K562 (cell line): ENCODE results near the gene UHRF1. TPM values are rescaled to one million over a fixed set of nuclear protein-coding genes. Genes with fewer than 3 reads are reported as not detected.
A peak's percentile ranks its signal among the peaks of the same experiment; 100 is the strongest.

Experiments used
- ADNP ChIP-seq: fragments of 200-800 bp; sonication (Bioruptor generic); IDR thresholded peaks from 2 replicates; pipeline ENCODE4 v1.6.1; 2016; ENCODE audit warnings: missing genetic modification characterization, missing compliant biosample characterization
- DPF2 ChIP-seq: fragments of 450-650 bp; IDR thresholded peaks from 2 replicates; pipeline ENCODE4 v1.6.1; 2016
- EGR1 ChIP-seq: fragments of 450-650 bp; conservative IDR thresholded peaks from 2 replicates; pipeline ENCODE4 v1.6.1; 2017; ENCODE audit warnings: mild to moderate bottlenecking
- HCFC1 ChIP-seq: IDR thresholded peaks from 2 replicates; pipeline ENCODE4 v1.6.1; 2012; ENCODE audit warnings: low read depth, low read length, improper control_type of control experiment
- L3MBTL2 ChIP-seq: fragments of 450-650 bp; IDR thresholded peaks from 2 replicates; pipeline ENCODE4 v1.6.1; 2016; ENCODE audit warnings: mild to moderate bottlenecking, moderate library complexity
- MBD2 ChIP-seq: sonication (generic); IDR thresholded peaks from 2 replicates; pipeline ENCODE4 v1.6.1; 2016; ENCODE audit warnings: low read depth, borderline replicate concordance
- MLLT1 ChIP-seq, 2 experiments: fragments of 450-650 bp; IDR thresholded peaks; 2 replicates each; pipeline ENCODE4 v1.6.1; 2016
- MYC ChIP-seq, 2 experiments: fragments of 250-450 bp in 1 of 2; sonication (Bioruptor Pico) in 1 of 2; IDR thresholded peaks; 2 replicates each; pipeline versions ENCODE4 v1.5.1 to v1.6.1; 2012 to 2021; ENCODE audit warnings: low read depth in 2 of 2, borderline replicate concordance in 1 of 2, improper control_type of control experiment in 1 of 2, low read length in 1 of 2, mild to moderate bottlenecking in 1 of 2, moderate library complexity in 1 of 2
- NCOA4 ChIP-seq: fragments of 450-650 bp; IDR thresholded peaks from 2 replicates; pipeline ENCODE4 v1.6.1; 2018; ENCODE audit warnings: mild to moderate bottlenecking; ENCODE audit not compliant: partially characterized antibody
- NKRF ChIP-seq: fragments of 450-650 bp; IDR thresholded peaks from 2 replicates; pipeline ENCODE4 v1.6.1; 2016; ENCODE audit warnings: borderline replicate concordance
- PBX2 ChIP-seq, 2 experiments: IDR thresholded peaks in 1 of 2; conservative IDR thresholded peaks in 1 of 2; 2 replicates each; pipeline ENCODE4 v1.6.1; 2016; ENCODE audit warnings: low read depth in 2 of 2, mild to moderate bottlenecking in 1 of 2, missing compliant biosample characterization in 1 of 2, missing genetic modification characterization in 1 of 2, moderate library complexity in 1 of 2
- PHF21A ChIP-seq: fragments of 450-650 bp; IDR thresholded peaks from 2 replicates; pipeline ENCODE4 v1.6.1; 2017; ENCODE audit warnings: low read depth, borderline replicate concordance
- POLR2G ChIP-seq: fragments of 200-400 bp; formaldehyde crosslinking; IDR thresholded peaks from 2 replicates; pipeline ENCODE4 v1.6.1; 2017; ENCODE audit warnings: low read depth, mild to moderate bottlenecking, antibody characterized with exemption, low read length, moderate library complexity
- SP2 ChIP-seq: IDR thresholded peaks from 2 replicates; pipeline ENCODE4 v1.6.1; 2011; ENCODE audit warnings: mild to moderate bottlenecking, low read depth, low read length, moderate library complexity; ENCODE audit not compliant: poor library complexity, severe bottlenecking; ENCODE audit errors: extremely low read depth
- TAF1 ChIP-seq: IDR thresholded peaks from 2 replicates; pipeline ENCODE4 v1.6.1; 2011; ENCODE audit warnings: mild to moderate bottlenecking, low read length, moderate library complexity; ENCODE audit not compliant: insufficient read depth, control insufficient read depth, severe bottlenecking; ENCODE audit errors: extremely low read depth
- YY1 ChIP-seq, 3 experiments: IDR thresholded peaks; 2 replicates each; pipeline ENCODE4 v1.6.1; 2011; ENCODE audit warnings: low read length in 2 of 3, mild to moderate bottlenecking in 2 of 3, moderate library complexity in 2 of 3, borderline replicate concordance in 1 of 3, control low read depth in 1 of 3, low read depth in 1 of 3; ENCODE audit not compliant: insufficient read depth in 3 of 3, insufficient replicate concordance in 2 of 3, control insufficient read depth in 1 of 3, insufficient read length in 1 of 3; ENCODE audit errors: extremely low read depth in 1 of 3
- ZNF589 ChIP-seq: fragments of 200-800 bp; sonication (Bioruptor generic); IDR thresholded peaks from 2 replicates; pipeline ENCODE4 v1.6.1; 2016; ENCODE audit warnings: low read depth, missing genetic modification characterization, missing compliant biosample characterization
- polyA plus RNA-seq, 8 experiments: library from polyadenylated mRNA; depleted of rRNA in 4 of 8; stranded (reverse) in 5 of 8; unstranded in 3 of 8; fragments of >200 nt; fragmentation: Nextera tagmentation in 2 of 8; fragmentation: Illumina TruSeq in 1 of 8; extraction: Ambion mirVana in 2 of 8; extraction: Trizol in 1 of 8; gene quantifications; 2 replicates each; pipeline versions ENCODE4 v1.2.1 to v1.2.3, GENCODE V29; 2011 to 2014; ENCODE audit warnings: inconsistent platforms in 1 of 8, missing spikeins in 1 of 8
- total RNA-seq, 7 experiments: library from RNA; depleted of rRNA in 6 of 7; stranded (reverse); fragments of >200 nt in 6 of 7; fragmentation: Illumina TruSeq in 2 of 7; extraction: Trizol in 2 of 7; gene quantifications; 2 replicates each; pipeline versions ENCODE4 v1.2.1 to v1.2.3, GENCODE V29; 2011 to 2021; ENCODE audit warnings: low replicate concordance in 1 of 7

UHRF1 gene
- total and polyA plus RNA-seq, 9 of the 15 experiments (the other 6 are each of a cell fraction or from before 2014, with no cell fraction given) = 6.0 to 101 (median 30.9) TPM

GRCh38 chr19:4867534-4868285 is 41.6 kb upstream of the UHRF1 start, which contains the start of gene PLIN3 (continued):
- TF ChIP-seq ADNP (tag) = peak; percentile 93
- TF ChIP-seq SP2 = peak; percentile 74
- TF ChIP-seq TAF1 = peak; percentile 66
- no peak for TF ChIP-seq HCFC1
- peak; percentile 59; the same call in 1 of the 2 replicates for TF ChIP-seq PHF21A
- TF ChIP-seq MYC (IDR thresholded peaks at IDR 0.05; ENCODE audit: low read depth, low read length) = no peak
- 0 out of 2 replicates have a peak, but pooled peaks have one; percentile 21 for TF ChIP-seq MYC (CRISPR knock-in tag; IDR thresholded peaks at IDR 0.05; ENCODE audit: borderline replicate concordance, low read depth)
- peak; percentile 19 for TF ChIP-seq NCOA4
- peak; percentile 94 for TF ChIP-seq PBX2 (CRISPR knock-in tag; IDR thresholded peaks at IDR 0.05; ENCODE audit: low read depth)
- TF ChIP-seq PBX2 (tag; conservative IDR thresholded peaks at IDR 0.05; ENCODE audit: low read depth) = peak; percentile 98
- TF ChIP-seq YY1 (IDR thresholded peaks at IDR 0.05; ENCODE audit: borderline replicate concordance in 1 of 3, control insufficient read depth in 1 of 3, extremely low read depth in 1 of 3, insufficient read depth in 3 of 3, insufficient read length in 1 of 3, insufficient replicate concordance in 2 of 3, low read depth in 1 of 3, low read length in 2 of 3) = peak in 1 of 3 experiments; percentile 1
- TF ChIP-seq ZNF589 (CRISPR knock-in tag) = peak; percentile 52; the same call in 1 of the 2 replicates
- TF ChIP-seq EGR1 = peak; percentile 96
- peak; percentile 81 for TF ChIP-seq POLR2G
- TF ChIP-seq NKRF = peak; percentile 84; the same call in 1 of the 2 replicates
- peak; percentile 86 for TF ChIP-seq DPF2
- peak in 1 of 2 experiments; percentile 88; a peak in 2 of 4 replicates for TF ChIP-seq MLLT1 (IDR thresholded peaks at IDR 0.05)
- TF ChIP-seq L3MBTL2 = peak; percentile 56; the same call in 1 of the 2 replicates
- TF ChIP-seq MBD2 = 0 out of 2 replicates have a peak, but pooled peaks have one; percentile 65
